C4-2B (cell line): ENCODE measurements around the gene FMO4.
"Not testable (repeated sequence)": the region's sequence is repeated elsewhere in the genome, so short reads cannot be mapped to it uniquely, and the experiment has no call there.

Experiments used
- H3K27ac ChIP-seq: fragments of 450-650 bp; 2 replicates; pipeline ENCODE4 v1.5.1; 2017
- CTCF ChIP-seq: fragments of 450-650 bp; conservative IDR thresholded peaks from 2 replicates; pipeline ENCODE4 v1.5.1; 2017; ENCODE audit warnings: mild to moderate bottlenecking
- ZFX ChIP-seq: fragments of 450-650 bp; IDR thresholded peaks from 2 replicates; pipeline ENCODE4 v1.6.1; 2017

Gene FMO4

GRCh38 chr1:171279678-171280077 lies 34.3 kb upstream of the FMO4 start:
- TF ChIP-seq ZFX (no peak), CTCF (no peak)
- no peak overlapping the region for H3K27ac ChIP-seq

GRCh38 chr1:171280599-171280998 lies 33.4 kb upstream of the FMO4 start:
- H3K27ac ChIP-seq: no peak overlapping the region

DNA sequence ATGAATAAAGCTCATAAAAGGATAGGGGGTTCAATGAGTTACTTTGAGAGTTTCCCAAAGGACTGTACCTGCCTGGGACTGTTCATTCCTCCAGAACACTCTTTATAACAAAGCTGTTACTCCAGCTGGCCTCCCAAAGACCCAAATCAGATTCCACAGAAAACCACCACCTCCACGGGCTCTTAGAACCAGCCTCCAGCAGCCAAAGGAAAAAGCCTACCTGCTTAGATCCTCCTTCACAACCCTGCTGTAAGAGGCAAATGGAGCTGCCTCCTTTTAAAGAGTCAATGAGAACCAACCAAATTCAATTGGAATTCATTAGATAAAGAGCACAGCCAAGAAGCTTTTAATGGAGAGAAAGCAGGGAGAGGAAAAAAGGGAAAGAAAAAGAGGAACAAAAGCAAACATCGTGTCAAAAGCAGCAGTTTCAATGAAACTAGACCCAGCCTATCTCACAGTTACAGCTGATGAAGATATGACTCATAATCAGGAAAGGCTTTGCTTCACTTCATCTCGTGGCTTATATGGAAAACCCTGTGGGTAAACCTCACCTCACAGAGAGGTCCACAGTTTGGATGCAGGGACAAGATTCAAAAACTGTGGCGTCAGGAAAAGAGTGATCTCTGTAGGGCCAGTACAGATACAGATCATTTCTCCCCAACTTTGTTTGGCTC lies 27.8 kb upstream of the FMO4 start:
- no peak for TF ChIP-seq ZFX
- TF ChIP-seq CTCF: no peak

More at GRCh38 chr1:171280599-171280998, 33.4 kb upstream of the FMO4 start:
- TF ChIP-seq CTCF (no peak), ZFX (no peak)

DNA sequence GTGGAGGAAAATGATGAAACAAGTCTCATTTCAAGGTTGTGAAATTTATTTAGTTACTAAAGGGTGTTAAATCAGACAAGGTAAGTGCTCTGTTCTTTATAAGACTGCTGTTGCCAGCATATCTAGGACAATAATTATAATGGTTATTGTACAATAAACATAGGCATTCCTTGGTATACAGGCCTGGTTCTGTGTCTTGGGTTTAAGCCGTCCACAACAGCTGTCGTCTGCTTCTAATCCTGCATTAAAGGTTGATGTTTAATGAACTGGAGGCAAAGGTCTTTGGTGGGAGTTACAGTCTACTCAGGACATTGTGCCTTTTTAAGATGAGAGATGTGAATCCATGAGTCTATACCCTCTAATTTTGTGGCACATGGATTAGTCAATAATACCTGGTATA lies 23.4 kb upstream of the FMO4 start:
- no peak for TF ChIP-seq CTCF
- no peak for TF ChIP-seq ZFX
- H3K27ac ChIP-seq: no peak overlapping the region

More for the DNA sequence above, 27.8 kb upstream of the FMO4 start:
- no peak overlapping the region for H3K27ac ChIP-seq

DNA sequence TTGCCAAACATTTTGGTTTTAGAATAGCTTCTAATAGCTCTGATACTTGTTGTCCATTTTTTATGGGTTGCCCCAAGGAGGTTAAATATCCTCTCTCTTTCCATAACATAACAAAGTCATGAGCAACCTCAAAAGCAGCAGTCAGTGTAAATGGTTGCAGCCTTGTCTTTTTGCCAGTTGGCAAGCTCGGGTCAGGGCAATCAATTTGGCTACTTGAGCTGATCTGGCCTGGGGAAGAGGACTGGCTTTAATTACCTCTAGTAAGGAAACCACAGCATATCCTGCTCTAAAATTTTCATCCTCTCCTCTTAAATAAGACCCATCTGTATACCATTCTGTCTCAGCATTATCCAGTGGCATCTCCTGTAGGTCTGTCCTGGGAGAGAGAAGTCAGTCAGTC lies 21.2 kb upstream of the FMO4 start:
- H3K27ac ChIP-seq: no peak overlapping the region
- TF ChIP-seq CTCF (no peak), ZFX (no peak)

DNA sequence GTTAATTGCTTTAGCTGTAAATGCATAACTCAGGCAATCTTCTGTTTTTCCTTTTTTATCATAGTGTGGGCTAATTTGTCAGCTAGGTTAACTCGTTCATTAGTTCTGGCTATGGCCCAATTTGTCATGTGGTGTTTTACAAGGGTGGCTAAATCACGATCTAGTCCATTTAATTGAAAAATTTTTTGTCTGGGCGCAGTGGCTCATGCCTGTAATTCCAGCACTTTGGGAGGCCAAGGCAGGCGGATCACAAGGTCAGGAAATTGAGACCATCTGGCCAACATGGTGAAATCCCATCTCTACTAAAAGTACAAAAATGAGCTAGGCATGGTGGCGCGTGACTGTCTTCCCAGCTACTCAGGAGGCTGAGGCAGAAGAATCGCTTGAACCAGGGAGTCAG lies 18.6 kb upstream of the FMO4 start:
- not testable (repeated sequence) for H3K27ac ChIP-seq

DNA sequence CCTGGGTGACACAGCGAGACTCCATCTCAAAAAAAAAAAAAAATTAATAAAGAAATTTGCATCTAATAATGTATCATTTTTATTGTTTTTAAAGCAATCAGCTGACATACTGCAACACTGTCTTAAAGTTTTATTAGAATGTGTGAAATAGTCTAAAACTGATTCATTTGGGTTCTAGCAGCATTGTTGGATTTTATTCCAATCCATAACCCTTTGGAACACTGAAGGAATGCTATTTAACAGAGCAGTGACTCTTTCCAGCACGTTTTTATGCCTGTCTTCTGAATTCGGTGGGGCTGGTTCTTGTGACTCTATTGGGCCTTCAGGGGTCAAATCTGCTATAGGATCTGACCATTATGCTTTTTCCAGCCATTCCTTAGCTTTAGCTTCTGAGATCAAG lies 18.2 kb upstream of the FMO4 start:
- no peak for TF ChIP-seq ZFX
- no peak for TF ChIP-seq CTCF
- H3K27ac ChIP-seq: no peak overlapping the region

- no peak for TF ChIP-seq ZFX
- H3K27ac ChIP-seq: no peak overlapping the region
Observed at GRCh38 chr1:171296897-171297296, 17.1 kb upstream of the FMO4 start.
